ENCODE measurements around the gene DSTN. TPM values are rescaled to one million over a fixed set of nuclear protein-coding genes. Genes with fewer than 3 reads are reported as not detected.

Gene DSTN
- total and polyA plus RNA-seq, 2 donors (not counting 1 experiment from before 2014, with no cell fraction given) = 6.6 to 13.4 TPM

DNA sequence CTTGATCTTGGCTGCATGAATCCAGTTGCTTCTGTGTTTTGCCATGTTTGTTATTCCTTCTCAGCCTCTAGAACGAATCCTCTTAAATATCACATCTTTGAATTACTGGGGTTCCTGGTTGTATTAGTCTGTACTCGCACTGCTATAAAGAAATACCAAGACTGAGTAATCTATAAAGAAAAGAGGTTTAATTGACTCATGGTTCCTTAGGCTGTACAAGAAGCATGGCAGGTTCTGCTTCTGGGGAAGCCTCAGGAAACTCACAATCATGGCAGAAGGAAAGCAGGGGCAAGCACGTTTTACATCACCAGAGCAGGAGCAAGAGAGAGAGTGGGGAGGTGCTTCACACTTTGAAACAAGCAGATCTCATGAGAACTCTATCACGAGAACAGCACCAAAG is 20.7 kb upstream of the DSTN start:
- Histone ChIP-seq H3K4me3 (ENCODE audit: control extremely low read depth in 1 of 5, extremely low read depth in 1 of 5, insufficient read depth in 1 of 5, low read depth in 2 of 5, low read length in 4 of 5) (no peak overlapping the region), H3K4me2 (replicated peaks; ENCODE audit: low read depth, low read length, poor library complexity, severe bottlenecking) (no peak overlapping the region), H3K27me3 (replicated peaks in 1 of 4; ENCODE audit: control extremely low read depth in 1 of 4, control insufficient read depth in 3 of 4, insufficient read depth in 4 of 4, low read length in 3 of 4) (peaks cover 0 to 4% (median 0%) of the 10 kb centered on the region in 4 experiments), H3K9me3 (ENCODE audit: control extremely low read depth in 1 of 3, control insufficient read depth in 2 of 3, insufficient read depth in 1 of 3, low read length in 2 of 3) (no peaks in the 10 kb centered on the region), H3K36me3 (replicated peaks in 1 of 2; ENCODE audit: control extremely low read depth in 1 of 2, control insufficient read depth in 1 of 2, extremely low read depth in 1 of 2, insufficient read depth in 2 of 2, low read length in 1 of 2) (no peaks in the 10 kb centered on the region), H4K20me1 (ENCODE audit: control insufficient read depth, insufficient read depth, low read length, poor library complexity, severe bottlenecking) (no peaks in the 10 kb centered on the region), H3K9ac (ENCODE audit: low read length) (no peak overlapping the region), H3K79me2 (ENCODE audit: control insufficient read depth, insufficient read depth, low read length) (no peaks in the 10 kb centered on the region), H3K27ac (ENCODE audit: low read length in 2 of 2) (no peak overlapping the region), H2AFZ (ENCODE audit: insufficient read depth, low read depth, low read length, poor library complexity, severe bottlenecking) (no peak overlapping the region), H3K4me1 (ENCODE audit: control insufficient read depth in 2 of 2, insufficient read depth in 2 of 2, low read length in 2 of 2) (no peaks in the 10 kb centered on the region)
- ATAC-seq (ENCODE audit: low read depth) (no peak), DNase-seq (no peak)
- peaks cover 28% of the 10 kb centered on the region for H3K27me3 Mint-ChIP-seq
- ChIA-PET CTCF (no interaction called here), POLR2A (no interaction called here)
- H3K9me3 Mint-ChIP-seq (ENCODE audit: insufficient read depth) = no peaks in the 10 kb centered on the region
- no peak overlapping the region for H3K27ac Mint-ChIP-seq
- no peaks in the 10 kb centered on the region for H3K4me1 Mint-ChIP-seq
- no peak overlapping the region for H3K4me3 Mint-ChIP-seq
- intact Hi-C loops (cut with micrococcal nuclease) = no loop called here
- TF ChIP-seq, protein P1, sequence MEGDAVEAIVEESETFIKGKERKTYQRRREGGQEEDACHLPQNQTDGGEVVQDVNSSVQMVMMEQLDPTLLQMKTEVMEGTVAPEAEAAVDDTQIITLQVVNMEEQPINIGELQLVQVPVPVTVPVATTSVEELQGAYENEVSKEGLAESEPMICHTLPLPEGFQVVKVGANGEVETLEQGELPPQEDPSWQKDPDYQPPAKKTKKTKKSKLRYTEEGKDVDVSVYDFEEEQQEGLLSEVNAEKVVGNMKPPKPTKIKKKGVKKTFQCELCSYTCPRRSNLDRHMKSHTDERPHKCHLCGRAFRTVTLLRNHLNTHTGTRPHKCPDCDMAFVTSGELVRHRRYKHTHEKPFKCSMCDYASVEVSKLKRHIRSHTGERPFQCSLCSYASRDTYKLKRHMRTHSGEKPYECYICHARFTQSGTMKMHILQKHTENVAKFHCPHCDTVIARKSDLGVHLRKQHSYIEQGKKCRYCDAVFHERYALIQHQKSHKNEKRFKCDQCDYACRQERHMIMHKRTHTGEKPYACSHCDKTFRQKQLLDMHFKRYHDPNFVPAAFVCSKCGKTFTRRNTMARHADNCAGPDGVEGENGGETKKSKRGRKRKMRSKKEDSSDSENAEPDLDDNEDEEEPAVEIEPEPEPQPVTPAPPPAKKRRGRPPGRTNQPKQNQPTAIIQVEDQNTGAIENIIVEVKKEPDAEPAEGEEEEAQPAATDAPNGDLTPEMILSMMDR (IDR thresholded peaks at IDR 0.05) = no peak
- TF ChIP-seq EZH2 (IDR thresholded peaks at IDR 0.05; ENCODE audit: borderline replicate concordance, insufficient read depth, low read depth, low read length, poor library complexity, severe bottlenecking) = no peak
- 75% methylated on average over 2 of the region's 4 CpGs for WGBS (ENCODE audit: insufficient coverage)

DNA sequence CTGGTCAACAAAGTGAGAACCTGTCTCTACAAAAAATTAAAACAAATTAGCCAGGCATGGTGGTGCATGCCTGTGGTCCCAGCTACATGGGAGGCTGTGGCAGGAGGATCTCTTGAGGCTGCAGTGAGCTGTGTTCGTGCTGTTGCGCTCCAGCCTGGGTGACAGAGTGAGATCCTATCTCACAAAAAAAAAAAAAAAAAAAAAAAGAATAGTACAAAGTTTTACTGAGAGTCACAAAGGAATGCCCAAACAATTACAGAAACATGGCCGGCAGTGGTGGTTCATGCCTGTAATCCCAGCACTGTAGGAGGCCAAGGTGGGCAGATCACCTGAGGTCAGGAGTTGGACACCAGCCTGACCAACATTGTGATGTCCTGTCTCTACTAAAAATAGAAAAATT is 14.8 kb upstream of the DSTN start:
- no peak overlapping the region for H3K4me3 ChIP-seq (ENCODE audit: control extremely low read depth in 1 of 5, extremely low read depth in 1 of 5, insufficient read depth in 1 of 5, low read depth in 2 of 5, low read length in 4 of 5)
- Mint-ChIP-seq H3K4me3 (no peak overlapping the region), H3K27ac (no peak overlapping the region), H3K4me1 (no peaks in the 10 kb centered on the region), H3K9me3 (ENCODE audit: insufficient read depth) (no peaks in the 10 kb centered on the region), H3K27me3 (peaks cover 7% of the 10 kb centered on the region)
- no peaks in the 10 kb centered on the region for H4K20me1 ChIP-seq (ENCODE audit: control insufficient read depth, insufficient read depth, low read length, poor library complexity, severe bottlenecking)
- H3K79me2 ChIP-seq (ENCODE audit: control insufficient read depth, insufficient read depth, low read length) = no peaks in the 10 kb centered on the region
- H3K27ac ChIP-seq (ENCODE audit: low read length in 2 of 2) = no peak overlapping the region
- no peak for ATAC-seq (ENCODE audit: low read depth)
- CTCF ChIA-PET = no interaction called here
- no peak for DNase-seq
- POLR2A ChIA-PET = no interaction called here
- no peak overlapping the region for H3K9ac ChIP-seq (ENCODE audit: low read length)
- no peak for TF ChIP-seq EZH2 (IDR thresholded peaks at IDR 0.05; ENCODE audit: borderline replicate concordance, insufficient read depth, low read depth, low read length, poor library complexity, severe bottlenecking)
- TF ChIP-seq, protein P1 (IDR thresholded peaks at IDR 0.05) = no peak
- 100% methylated on average over 1 of the region's 3 CpGs for WGBS (ENCODE audit: insufficient coverage)
- H3K27me3 ChIP-seq (replicated peaks in 1 of 4; ENCODE audit: control extremely low read depth in 1 of 4, control insufficient read depth in 3 of 4, insufficient read depth in 4 of 4, low read length in 3 of 4) = peaks cover 0 to 4% (median 0%) of the 10 kb centered on the region in 4 experiments
- no peaks in the 10 kb centered on the region for H3K9me3 ChIP-seq (ENCODE audit: control extremely low read depth in 1 of 3, control insufficient read depth in 2 of 3, insufficient read depth in 1 of 3, low read length in 2 of 3)
- no peak overlapping the region for H3K4me2 ChIP-seq (replicated peaks; ENCODE audit: low read depth, low read length, poor library complexity, severe bottlenecking)
- no peak overlapping the region for H2AFZ ChIP-seq (ENCODE audit: insufficient read depth, low read depth, low read length, poor library complexity, severe bottlenecking)
- intact Hi-C loops (cut with micrococcal nuclease) = no loop called here
- no peaks in the 10 kb centered on the region for H3K36me3 ChIP-seq (replicated peaks in 1 of 2; ENCODE audit: control extremely low read depth in 1 of 2, control insufficient read depth in 1 of 2, extremely low read depth in 1 of 2, insufficient read depth in 2 of 2, low read length in 1 of 2)
- no peaks in the 10 kb centered on the region for H3K4me1 ChIP-seq (ENCODE audit: control insufficient read depth in 2 of 2, insufficient read depth in 2 of 2, low read length in 2 of 2)

Measured in B cell (primary cell).